ENCODE measurements around the gene ANKK1. TPM values are rescaled to one million over a fixed set of nuclear protein-coding genes. Genes with fewer than 3 reads are reported as not detected.

Gene ANKK1
- total RNA-seq, 1 experiment from 2014 or later = 0.22 TPM

GRCh38 chr11:113400631-113401230 is 13.2 kb downstream of the ANKK1 start:
- Histone ChIP-seq H4K20me1 (ENCODE audit: low read length) (no peaks in the 10 kb centered on the region), H2AFZ (ENCODE audit: low read length) (no peak overlapping the region), H3K4me3 (ENCODE audit: low read length) (no peak overlapping the region), H3K36me3 (ENCODE audit: low read depth, low read length) (no peaks in the 10 kb centered on the region), H3K4me1 (ENCODE audit: insufficient read depth, low read length) (no peaks in the 10 kb centered on the region), H3K9me2 (replicated peaks; ENCODE audit: low read length) (no peaks in the 10 kb centered on the region), H3K4me2 (ENCODE audit: low read length) (no peak overlapping the region), H3K27me3 (ENCODE audit: low read length) (peaks cover 16% of the 10 kb centered on the region; the same call in 1 of the 2 replicates), H3K9me3 (ENCODE audit: low read length) (no peaks in the 10 kb centered on the region), H3K27ac (ENCODE audit: low read length) (no peak overlapping the region), H3F3A (ENCODE audit: low read length, unreplicated experiment) (no peaks in the 10 kb centered on the region), H3K79me2 (ENCODE audit: low read length) (no peaks in the 10 kb centered on the region), H3K9ac (ENCODE audit: low read length) (no peak overlapping the region)
- TF ChIP-seq EZH2phosphoT487 (IDR thresholded peaks at IDR 0.05; ENCODE audit: borderline replicate concordance, low read length) (no peak), EZH2 (IDR thresholded peaks at IDR 0.05; ENCODE audit: low read length, unreplicated experiment) (no peak)
- intact Hi-C loops (cut with micrococcal nuclease) = no loop called here
- ChIA-PET POLR2A (ENCODE audit: unreplicated experiment) (no interaction called here), CTCF (no interaction called here)
- DNase-seq (no peak), ATAC-seq (no peak)
- no TSS peak for BruUV-seq (replicated peaks)

GRCh38 chr11:113401718-113402117 is 14.1 kb downstream of the ANKK1 start:
- BruUV-seq (replicated peaks) = no TSS peak
- Histone ChIP-seq H3K9me2 (replicated peaks; ENCODE audit: low read length) (no peaks in the 10 kb centered on the region), H3K9ac (ENCODE audit: low read length) (no peak overlapping the region), H3K27me3 (ENCODE audit: low read length) (peaks cover 16% of the 10 kb centered on the region; the same call in 1 of the 2 replicates), H3K4me3 (ENCODE audit: low read length) (no peak overlapping the region), H2AFZ (ENCODE audit: low read length) (no peak overlapping the region), H3K9me3 (ENCODE audit: low read length) (no peaks in the 10 kb centered on the region), H3K27ac (ENCODE audit: low read length) (no peak overlapping the region), H3K79me2 (ENCODE audit: low read length) (no peaks in the 10 kb centered on the region), H3K4me2 (ENCODE audit: low read length) (no peak overlapping the region), H4K20me1 (ENCODE audit: low read length) (no peaks in the 10 kb centered on the region), H3K4me1 (ENCODE audit: insufficient read depth, low read length) (no peaks in the 10 kb centered on the region), H3F3A (ENCODE audit: low read length, unreplicated experiment) (no peaks in the 10 kb centered on the region), H3K36me3 (ENCODE audit: low read depth, low read length) (no peaks in the 10 kb centered on the region)
- DNase-seq = peak; percentile 76
- intact Hi-C loops (cut with micrococcal nuclease) = no loop called here
- peak; percentile 45; the same call in 1 of the 2 replicates for ATAC-seq
- TF ChIP-seq EZH2 (IDR thresholded peaks at IDR 0.05; ENCODE audit: low read length, unreplicated experiment) = no peak
- ChIA-PET POLR2A (ENCODE audit: unreplicated experiment) (no interaction called here), CTCF (no interaction called here)

GRCh38 chr11:113404859-113405430 is 17.4 kb downstream of the ANKK1 start:
- Histone ChIP-seq H3K9me2 (replicated peaks; ENCODE audit: low read length) (no peaks in the 10 kb centered on the region), H3K4me2 (ENCODE audit: low read length) (no peak overlapping the region), H3K9ac (ENCODE audit: low read length) (no peak overlapping the region), H3K27me3 (ENCODE audit: low read length) (peaks cover 19% of the 10 kb centered on the region; the same call in 1 of the 2 replicates), H3K9me3 (ENCODE audit: low read length) (no peaks in the 10 kb centered on the region), H3K79me2 (ENCODE audit: low read length) (no peaks in the 10 kb centered on the region), H3F3A (ENCODE audit: low read length, unreplicated experiment) (no peaks in the 10 kb centered on the region), H3K4me1 (ENCODE audit: insufficient read depth, low read length) (no peaks in the 10 kb centered on the region), H2AFZ (ENCODE audit: low read length) (no peak overlapping the region), H3K27ac (ENCODE audit: low read length) (no peak overlapping the region), H3K36me3 (ENCODE audit: low read depth, low read length) (no peaks in the 10 kb centered on the region), H4K20me1 (ENCODE audit: low read length) (no peaks in the 10 kb centered on the region), H3K4me3 (ENCODE audit: low read length) (no peak overlapping the region)
- ChIA-PET POLR2A (ENCODE audit: unreplicated experiment) (no interaction called here), CTCF (no interaction called here)
- no peak for DNase-seq
- no peak for ATAC-seq
- TF ChIP-seq EZH2 (IDR thresholded peaks at IDR 0.05; ENCODE audit: low read length, unreplicated experiment) = no peak
- no peak for TF ChIP-seq CTCF (conservative IDR thresholded peaks at IDR 0.05; ENCODE audit: low read depth, low read length)
- TF ChIP-seq EZH2phosphoT487 (IDR thresholded peaks at IDR 0.05; ENCODE audit: borderline replicate concordance, low read length) = no peak
- no TSS peak for BruUV-seq (replicated peaks)
- intact Hi-C loops (cut with micrococcal nuclease) = no loop called here
